BJ (cell line): ENCODE measurements around the gene NPR3. TPM values are rescaled to one million over a fixed set of nuclear protein-coding genes. Genes with fewer than 3 reads are reported as not detected.
A peak's percentile ranks its signal among the peaks of the same experiment; 100 is the strongest.

Experiments used
- CTCF ChIA-PET: fragments of 350-600 bp; formaldehyde crosslinking; extraction: SDS; loops from one replicate; lab custom pipeline; 2021; ENCODE audit warnings: antibody characterized with exemption, inconsistent platforms; lab: Yijun Ruan, JAX
- POLR2A ChIA-PET: fragments of 300-600 bp; sonication (Branson Sonifier 250); formaldehyde crosslinking; extraction: SDS; loops from one replicate; lab custom pipeline; 2021; ENCODE audit warnings: antibody characterized with exemption; lab: Charles Lee
- DNase-seq: peaks from one replicate; pipeline ENCODE4 v3.0.0-alpha.2; 2011; ENCODE audit warnings: low read depth
- H3K27me3 ChIP-seq: 2 replicates; pipeline ENCODE4 v1.6.0; 2011; ENCODE audit warnings: low read length; ENCODE audit not compliant: control insufficient read depth, insufficient read depth
- H3K36me3 ChIP-seq: 2 replicates; pipeline ENCODE4 v1.5.1; 2011; ENCODE audit warnings: low read length; ENCODE audit not compliant: control insufficient read depth, insufficient read depth
- H3K4me3 ChIP-seq: 2 replicates; pipeline ENCODE4 v1.5.1; 2011; ENCODE audit warnings: low read depth, mild to moderate bottlenecking, control low read depth, low read length
- CTCF ChIP-seq: IDR thresholded peaks from 2 replicates; pipeline ENCODE4 v1.5.1; 2011; ENCODE audit warnings: low read depth, mild to moderate bottlenecking, control low read depth, inconsistent platforms, low read length, moderate library complexity; ENCODE audit not compliant: insufficient read depth
- polyA plus RNA-seq: library from polyadenylated mRNA; depleted of rRNA; stranded (reverse); fragments of >200 nt; gene quantifications from 2 replicates; pipeline ENCODE4 v1.2.3, GENCODE V29; 2011

Gene NPR3
- polyA plus RNA-seq, 1 experiment: 8.1 TPM

GRCh38 chr5:32692036-32692746 lies 18.9 kb upstream of the NPR3 start:
- no peak for TF ChIP-seq CTCF
- POLR2A ChIA-PET: interaction anchor here (0.6 kb wide), 1 partner anchor 41 kb away, joined by 4 read pairs; no protein-coding TSS in a partner anchor
- Histone ChIP-seq H3K27me3 (no peaks in the 10 kb centered on the region), H3K4me3 (no peak overlapping the region), H3K36me3 (no peaks in the 10 kb centered on the region)
- CTCF ChIA-PET: no interaction called here
- DNase-seq: peak; percentile 72

GRCh38 chr5:32703957-32704356 lies 7.2 kb upstream of the NPR3 start:
- no peak for DNase-seq
- ChIA-PET CTCF (no interaction called here), POLR2A (no interaction called here)
- H3K4me3 ChIP-seq: no peak overlapping the region
- TF ChIP-seq CTCF: no peak
- H3K27me3 ChIP-seq: no peaks in the 10 kb centered on the region
- no peaks in the 10 kb centered on the region for H3K36me3 ChIP-seq

GRCh38 chr5:32707418-32707997 lies 3.6 kb upstream of the NPR3 start:
- Histone ChIP-seq H3K27me3 (no peaks in the 10 kb centered on the region), H3K36me3 (no peaks in the 10 kb centered on the region), H3K4me3 (no peak overlapping the region)
- ChIA-PET POLR2A (interaction anchor here (0.6 kb wide), 1 partner anchor 104 kb away, joined by 6 read pairs; no protein-coding TSS in a partner anchor), CTCF (interaction anchor here (0.5 to 4.5 kb wide), 20 partner anchors 12 to 1125 kb away, joined by 3 to 17 read pairs (median 3); no protein-coding TSS in a partner anchor)
- TF ChIP-seq CTCF: peak; percentile 60
- no peak for DNase-seq

GRCh38 chr5:32708949-32709348 lies 2.2 kb upstream of the NPR3 start:
- ChIA-PET CTCF (interaction anchor here (0.6 to 4.5 kb wide), 9 partner anchors 43 to 713 kb away, joined by 3 to 17 read pairs (median 6); no protein-coding TSS in a partner anchor), POLR2A (no interaction called here)
- TF ChIP-seq CTCF: no peak
- no peaks in the 10 kb centered on the region for H3K27me3 ChIP-seq
- no peaks in the 10 kb centered on the region for H3K36me3 ChIP-seq
- no peak overlapping the region for H3K4me3 ChIP-seq
- DNase-seq: no peak

GRCh38 chr5:32709750-32710549 lies 1.2 kb upstream of the NPR3 start:
- DNase-seq: no peak
- no peaks in the 10 kb centered on the region for H3K36me3 ChIP-seq

More at GRCh38 chr5:32709750-32710549, 1.2 kb upstream of the NPR3 start:
- Histone ChIP-seq H3K4me3 (peak overlapping the region; percentile 61), H3K27me3 (no peaks in the 10 kb centered on the region)
- CTCF ChIA-PET: interaction anchor here (0.6 to 4.5 kb wide), 16 partner anchors 10 to 712 kb away, joined by 3 to 17 read pairs (median 4); no protein-coding TSS in a partner anchor
- TF ChIP-seq CTCF: peak; percentile 82
- POLR2A ChIA-PET: no interaction called here
